ENCODE data around the gene NHLRC2.

DNA sequence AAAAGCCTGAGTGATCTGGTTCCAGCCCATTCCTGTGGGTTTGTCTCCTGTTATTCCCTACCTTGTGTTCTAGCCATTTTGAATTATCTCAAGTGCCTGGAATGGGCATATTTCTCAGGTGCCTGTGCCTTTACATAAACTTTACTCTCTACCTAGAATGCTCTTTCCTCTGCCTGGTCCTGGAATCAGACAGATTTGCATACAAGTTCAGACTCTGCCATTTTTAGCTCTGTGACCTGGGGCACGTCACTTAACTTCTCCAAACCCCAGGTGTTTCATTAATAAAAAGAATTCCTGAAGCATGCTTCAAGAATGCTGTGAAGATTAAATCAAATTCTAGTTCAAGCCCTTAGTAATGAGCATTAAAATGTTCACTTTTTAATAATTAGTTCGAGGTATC is 8.4 kb upstream of the NHLRC2 start:
- no peak for TF ChIP-seq EZH2phosphoT487 (IDR thresholded peaks at IDR 0.05; ENCODE audit: low read depth, severe bottlenecking, unreplicated experiment)
- TF ChIP-seq, protein P1, sequence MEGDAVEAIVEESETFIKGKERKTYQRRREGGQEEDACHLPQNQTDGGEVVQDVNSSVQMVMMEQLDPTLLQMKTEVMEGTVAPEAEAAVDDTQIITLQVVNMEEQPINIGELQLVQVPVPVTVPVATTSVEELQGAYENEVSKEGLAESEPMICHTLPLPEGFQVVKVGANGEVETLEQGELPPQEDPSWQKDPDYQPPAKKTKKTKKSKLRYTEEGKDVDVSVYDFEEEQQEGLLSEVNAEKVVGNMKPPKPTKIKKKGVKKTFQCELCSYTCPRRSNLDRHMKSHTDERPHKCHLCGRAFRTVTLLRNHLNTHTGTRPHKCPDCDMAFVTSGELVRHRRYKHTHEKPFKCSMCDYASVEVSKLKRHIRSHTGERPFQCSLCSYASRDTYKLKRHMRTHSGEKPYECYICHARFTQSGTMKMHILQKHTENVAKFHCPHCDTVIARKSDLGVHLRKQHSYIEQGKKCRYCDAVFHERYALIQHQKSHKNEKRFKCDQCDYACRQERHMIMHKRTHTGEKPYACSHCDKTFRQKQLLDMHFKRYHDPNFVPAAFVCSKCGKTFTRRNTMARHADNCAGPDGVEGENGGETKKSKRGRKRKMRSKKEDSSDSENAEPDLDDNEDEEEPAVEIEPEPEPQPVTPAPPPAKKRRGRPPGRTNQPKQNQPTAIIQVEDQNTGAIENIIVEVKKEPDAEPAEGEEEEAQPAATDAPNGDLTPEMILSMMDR (IDR thresholded peaks at IDR 0.05; ENCODE audit: poor library complexity) = no peak

Measured in hepatocyte (in vitro differentiated cells).